ENCODE results near the gene PROP1. TPM values are rescaled to one million over a fixed set of nuclear protein-coding genes. Genes with fewer than 3 reads are reported as not detected.
A peak's percentile ranks its signal among the peaks of the same experiment; 100 is the strongest.
"Not testable (repeated sequence)": the region's sequence is repeated elsewhere in the genome, so short reads cannot be mapped to it uniquely, and the experiment has no call there.

Gene PROP1
- total RNA-seq = not detected

GRCh38 chr5:177995691-177996595, at the start of gene PROP1:
PROP1 (minus strand) TSS chr5:177996242; CDS start chr5:177995933, 309 bp downstream.
- no peak within 1 kb of the TSS for H3K27ac ChIP-seq
- peak in 1 of 2 donors; percentile 56 for DNase-seq (ENCODE audit: extremely low spot score in 2 of 2)
- H3K4me1 ChIP-seq = no peaks in the 10 kb centered on the region
- H3K9me3 ChIP-seq = no peaks in the 10 kb centered on the region
- H3K27me3 ChIP-seq = no peaks in the 10 kb centered on the region
- H3K4me3 ChIP-seq = no peak within 1 kb of the TSS
- TF ChIP-seq POLR2AphosphoS5 (IDR thresholded peaks at IDR 0.05; ENCODE audit: insufficient read depth in 1 of 2, low read depth in 1 of 2) = no peak
- TF ChIP-seq CTCF (IDR thresholded peaks at IDR 0.05) = no peak
- no peak for TF ChIP-seq POLR2A (IDR thresholded peaks at IDR 0.05)
- H3K36me3 ChIP-seq = no peaks in the 10 kb centered on the region
- intact Hi-C loops (cut with DNase I) = no loop called here

DNA sequence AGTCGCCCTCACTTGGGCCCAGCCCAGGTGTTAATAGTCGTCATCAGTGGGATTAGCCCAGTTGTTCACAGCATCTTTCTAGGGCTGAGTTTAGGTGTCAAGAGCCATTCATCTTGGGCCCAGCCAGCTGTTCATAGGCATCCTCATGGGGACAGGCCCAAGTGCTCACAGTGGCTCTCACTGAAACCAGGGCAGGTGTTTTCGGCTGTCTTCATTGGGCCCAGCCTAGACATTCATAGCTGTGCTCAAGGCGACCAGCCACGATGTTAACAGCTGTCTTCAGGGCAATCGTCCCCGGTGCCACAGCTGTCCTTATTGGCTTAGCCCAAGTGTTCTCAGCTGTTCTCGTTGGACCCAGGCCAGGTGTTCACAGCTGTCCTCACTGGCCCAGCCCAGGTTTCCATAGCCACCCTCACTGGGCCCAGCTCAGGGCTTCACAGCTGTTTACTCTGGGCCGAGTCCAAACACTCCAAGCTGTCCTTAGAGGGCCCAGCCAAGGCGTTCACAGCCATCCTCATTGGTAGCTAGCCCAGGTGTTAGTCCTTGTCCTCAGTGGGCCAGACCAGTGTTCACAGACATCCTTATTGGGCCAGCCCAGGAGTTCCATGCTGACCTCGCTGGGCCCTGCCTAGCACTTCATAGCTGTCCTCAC, 23.5 kb upstream of the PROP1 start:
- H3K4me1 ChIP-seq; H3K4me3 ChIP-seq; H3K27me3 ChIP-seq; H3K36me3 ChIP-seq; H3K27ac ChIP-seq; DNase-seq (ENCODE audit: extremely low spot score in 2 of 2); H3K9me3 ChIP-seq; intact Hi-C loops (cut with DNase I): not testable (repeated sequence)

DNA sequence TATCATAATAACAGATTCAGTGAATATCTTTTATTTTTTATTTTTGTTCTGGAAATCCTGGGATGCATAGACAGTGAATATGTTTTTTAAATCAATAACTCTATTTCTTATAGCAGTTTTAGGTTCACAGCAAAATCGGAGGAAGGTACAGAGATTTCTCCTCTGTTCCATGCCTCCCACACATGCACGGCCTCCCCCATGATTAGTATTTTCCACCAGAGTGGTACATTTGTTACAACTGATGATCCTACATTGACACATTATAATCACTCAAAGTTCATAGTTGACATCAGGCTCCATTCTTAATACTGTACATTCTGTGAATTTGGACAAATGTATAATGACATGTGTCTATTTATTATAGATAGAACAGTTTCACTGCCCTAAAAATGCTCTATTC, 16.7 kb upstream of the PROP1 start:
- intact Hi-C loops (cut with DNase I); H3K36me3 ChIP-seq; H3K27ac ChIP-seq; H3K4me3 ChIP-seq; H3K27me3 ChIP-seq; H3K9me3 ChIP-seq; DNase-seq (ENCODE audit: extremely low spot score in 2 of 2); H3K4me1 ChIP-seq: not testable (repeated sequence)

DNA sequence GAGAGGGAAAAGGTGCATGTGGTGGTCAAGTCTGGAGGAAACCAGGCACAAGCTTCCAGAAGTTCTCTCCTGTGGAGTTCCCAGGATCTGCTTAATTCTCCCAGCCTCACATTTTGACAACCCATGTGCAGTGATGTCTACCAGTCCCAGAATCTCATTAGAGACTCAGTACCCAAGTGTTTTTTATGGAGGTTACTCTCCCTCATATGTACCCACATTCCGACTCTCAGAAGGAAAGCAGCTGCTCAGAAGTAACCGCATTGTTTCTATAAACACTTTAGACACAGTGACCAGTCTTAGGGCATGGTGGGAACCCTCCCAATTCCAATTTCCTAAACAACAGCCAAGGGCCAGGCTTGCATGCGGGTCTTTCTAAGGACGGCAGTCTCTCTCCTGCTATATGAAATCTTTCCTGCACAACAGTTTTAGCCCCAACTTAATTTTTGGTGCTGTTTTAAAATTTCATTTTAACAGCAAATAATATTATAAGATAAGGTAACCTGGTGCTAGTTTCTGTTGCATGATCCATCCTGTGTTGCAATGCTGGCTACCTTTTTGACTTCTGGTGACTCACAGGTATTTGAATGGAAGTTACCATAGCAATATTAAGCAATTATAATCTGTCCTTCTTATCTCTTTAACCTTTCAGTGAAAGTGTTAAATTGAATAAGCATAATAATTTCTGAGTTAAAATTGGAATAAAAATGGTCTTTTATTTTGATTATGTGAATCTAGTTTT, 15.9 kb upstream of the PROP1 start:
- intact Hi-C loops (cut with DNase I); H3K27me3 ChIP-seq; H3K9me3 ChIP-seq; H3K36me3 ChIP-seq; H3K4me1 ChIP-seq; H3K27ac ChIP-seq; DNase-seq (ENCODE audit: extremely low spot score in 2 of 2); H3K4me3 ChIP-seq: not testable (repeated sequence)

GRCh38 chr5:178007272-178007671, 11.2 kb upstream of the PROP1 start:
- H3K36me3 ChIP-seq; intact Hi-C loops (cut with DNase I); H3K9me3 ChIP-seq; H3K27me3 ChIP-seq; H3K27ac ChIP-seq; H3K4me3 ChIP-seq; H3K4me1 ChIP-seq: not testable (repeated sequence)
- peak in 1 of 2 donors; percentile 16 for DNase-seq (ENCODE audit: extremely low spot score in 2 of 2)

DNA sequence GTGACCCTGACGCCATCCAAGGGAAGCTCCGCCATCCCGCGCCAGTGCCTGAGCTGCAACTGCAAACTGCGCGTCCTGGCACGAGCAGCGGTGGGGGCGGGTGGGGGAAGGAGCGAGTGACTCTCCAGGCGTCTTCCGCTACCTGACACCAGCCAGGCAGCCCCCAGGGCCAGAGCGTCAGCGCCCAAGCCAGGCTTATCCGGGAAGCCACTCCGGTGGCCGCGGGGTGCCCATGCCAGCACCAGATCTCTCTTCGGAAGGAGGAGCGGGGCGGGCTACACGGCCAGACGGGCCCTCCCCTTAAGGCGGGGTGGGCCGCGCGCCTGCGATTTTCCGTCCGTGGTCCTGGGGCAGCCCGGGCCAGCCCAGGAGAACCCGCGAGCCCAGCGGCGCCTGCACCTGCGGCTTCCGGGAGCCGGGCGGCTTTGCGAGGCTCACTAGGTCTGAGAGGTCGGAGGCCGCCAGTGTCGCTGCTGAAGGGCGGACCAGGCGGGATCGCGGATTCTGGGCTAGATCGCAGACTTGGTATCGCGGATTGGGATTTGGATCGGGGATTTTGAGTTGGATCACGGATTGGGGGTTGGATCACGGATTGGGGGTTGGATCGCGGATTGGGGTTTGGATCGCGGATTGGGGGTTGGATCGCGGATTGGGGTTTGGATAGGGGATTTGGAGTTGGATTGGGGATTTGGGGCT, 10.6 kb upstream of the PROP1 start:
- DNase-seq (ENCODE audit: extremely low spot score in 2 of 2) = peak; percentile 20 to 37
- H3K36me3 ChIP-seq; H3K9me3 ChIP-seq; intact Hi-C loops (cut with DNase I); H3K27ac ChIP-seq; H3K4me1 ChIP-seq; H3K27me3 ChIP-seq: not testable (repeated sequence)
- peak overlapping the region in 1 of 2 donors; percentile 31 for H3K4me3 ChIP-seq

DNA sequence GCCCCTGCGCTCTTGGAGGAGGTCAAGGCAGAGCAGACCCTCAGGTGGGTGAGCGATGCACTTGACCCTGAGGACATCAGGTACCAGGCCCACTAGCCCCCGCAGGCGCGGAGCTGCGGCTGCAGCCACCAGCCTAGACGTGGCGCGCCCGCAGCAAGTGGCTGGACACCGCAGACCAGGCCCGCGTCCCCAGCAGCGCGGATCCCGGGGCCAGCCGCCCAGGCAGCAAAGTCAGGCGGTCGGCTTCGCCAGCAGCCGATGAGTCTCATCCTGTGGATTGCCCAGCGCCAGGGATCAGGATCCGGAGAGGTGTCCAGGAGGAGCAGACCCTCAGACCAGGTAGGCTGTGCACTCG, 10.1 kb upstream of the PROP1 start:
- H3K4me1 ChIP-seq; intact Hi-C loops (cut with DNase I); H3K4me3 ChIP-seq; H3K36me3 ChIP-seq; H3K9me3 ChIP-seq; H3K27ac ChIP-seq; H3K27me3 ChIP-seq; DNase-seq (ENCODE audit: extremely low spot score in 2 of 2): not testable (repeated sequence)

Measured in vagina (tissue), 2 donors.